PC-9 (cell line): ENCODE results near the gene ITGB1BP2.

Source experiments
- EZH2 ChIP-seq: fragments of 200-600 bp; sonication (generic); IDR thresholded peaks from 2 replicates; pipeline ENCODE4 v1.8.0; 2017; ENCODE audit warnings: antibody characterized with exemption, low read depth
- TF ChIP-seq, protein P1 (sequence below): fragments of 200-600 bp; sonication (generic); conservative IDR thresholded peaks from 2 replicates; pipeline ENCODE4 v1.6.1; 2017; ENCODE audit warnings: mixed run types, antibody characterized with exemption, mild to moderate bottlenecking, moderate library complexity

DNA sequence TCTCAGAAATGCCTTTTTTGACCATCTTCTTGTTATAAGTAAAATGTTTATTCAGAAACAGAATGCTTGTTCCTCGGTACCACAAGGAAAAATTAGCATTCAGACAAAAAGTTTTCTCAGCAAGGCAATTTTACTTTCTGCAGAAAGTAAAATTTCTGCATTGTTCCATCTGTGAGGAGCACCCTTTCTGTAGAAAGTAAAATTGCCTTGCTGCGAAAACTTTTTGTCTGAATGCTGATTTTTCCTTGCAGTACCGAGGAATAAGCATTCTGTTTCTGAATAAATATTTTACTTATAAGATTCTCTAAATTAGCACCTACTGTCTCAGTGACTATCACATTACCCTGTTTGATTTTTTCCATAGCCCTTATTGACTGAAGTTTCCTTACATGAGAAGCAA is 24.8 kb downstream of the ITGB1BP2 start:
- TF ChIP-seq, protein P1, sequence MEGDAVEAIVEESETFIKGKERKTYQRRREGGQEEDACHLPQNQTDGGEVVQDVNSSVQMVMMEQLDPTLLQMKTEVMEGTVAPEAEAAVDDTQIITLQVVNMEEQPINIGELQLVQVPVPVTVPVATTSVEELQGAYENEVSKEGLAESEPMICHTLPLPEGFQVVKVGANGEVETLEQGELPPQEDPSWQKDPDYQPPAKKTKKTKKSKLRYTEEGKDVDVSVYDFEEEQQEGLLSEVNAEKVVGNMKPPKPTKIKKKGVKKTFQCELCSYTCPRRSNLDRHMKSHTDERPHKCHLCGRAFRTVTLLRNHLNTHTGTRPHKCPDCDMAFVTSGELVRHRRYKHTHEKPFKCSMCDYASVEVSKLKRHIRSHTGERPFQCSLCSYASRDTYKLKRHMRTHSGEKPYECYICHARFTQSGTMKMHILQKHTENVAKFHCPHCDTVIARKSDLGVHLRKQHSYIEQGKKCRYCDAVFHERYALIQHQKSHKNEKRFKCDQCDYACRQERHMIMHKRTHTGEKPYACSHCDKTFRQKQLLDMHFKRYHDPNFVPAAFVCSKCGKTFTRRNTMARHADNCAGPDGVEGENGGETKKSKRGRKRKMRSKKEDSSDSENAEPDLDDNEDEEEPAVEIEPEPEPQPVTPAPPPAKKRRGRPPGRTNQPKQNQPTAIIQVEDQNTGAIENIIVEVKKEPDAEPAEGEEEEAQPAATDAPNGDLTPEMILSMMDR: no peak
- no peak for TF ChIP-seq EZH2
